Panc1 (cell line): Measurements from ENCODE around the gene PGS1. TPM values are rescaled to one million over a fixed set of nuclear protein-coding genes. Genes with fewer than 3 reads are reported as not detected.
A peak's percentile ranks its signal among the peaks of the same experiment; 100 is the strongest.

ENCODE experiments used
- ATAC-seq: fragments of 200-7000 bp; cut with Tn5 transposase; 2 replicates; pipeline ENCODE4 v1.9.1; 2020; ENCODE audit warnings: mild to moderate bottlenecking, moderate library complexity
- BruUV-seq: library from RNA; stranded (reverse); fragments of 400-500 nt; replicated peaks from 2 replicates; lab custom pipeline; 2021; lab: Mats Ljungman, UMichigan
- CTCF ChIA-PET: fragments of 300-600 bp; sonication (Branson Sonifier 250); formaldehyde crosslinking; loops from one replicate; lab custom pipeline; 2022; ENCODE audit warnings: antibody characterized with exemption; lab: Charles Lee
- POLR2A ChIA-PET: fragments of 300-600 bp; sonication (Branson Sonifier 250); formaldehyde crosslinking; loops from one replicate; lab custom pipeline; 2022; ENCODE audit warnings: antibody characterized with exemption; lab: Charles Lee
- DNase-seq: peaks from one replicate; pipeline ENCODE4 v3.0.0-alpha.2; 2010; ENCODE audit warnings: low read depth, low spot score
- H3K27ac ChIP-seq: 2 replicates; pipeline ENCODE4 v1.5.1; 2011; ENCODE audit warnings: mild to moderate bottlenecking, low read length, inconsistent platforms
- H3K27me3 ChIP-seq: fragments of 200-500 bp; sonication (Bioruptor generic); 2 replicates; pipeline ENCODE4 v1.6.0; 2014; ENCODE audit warnings: low read length, inconsistent platforms; ENCODE audit not compliant: control insufficient read depth, insufficient read depth
- H3K36me3 ChIP-seq: fragments of 200-500 bp; sonication (Bioruptor generic); 2 replicates; pipeline ENCODE4 v1.5.1; 2014; ENCODE audit warnings: inconsistent platforms, mild to moderate bottlenecking, low read length, moderate library complexity; ENCODE audit not compliant: control insufficient read depth, insufficient read depth
- H3K4me1 ChIP-seq: 2 replicates; pipeline ENCODE4 v1.5.1; 2011; ENCODE audit warnings: inconsistent platforms, mild to moderate bottlenecking, low read length, moderate library complexity; ENCODE audit not compliant: control insufficient read depth, insufficient read depth
- H3K4me3 ChIP-seq, 2 experiments: 2 replicates each; pipeline ENCODE4 v1.5.1; 2011 to 2012; ENCODE audit warnings: low read depth in 2 of 2, low read length in 2 of 2, mild to moderate bottlenecking in 2 of 2, inconsistent platforms in 1 of 2, moderate library complexity in 1 of 2
- H3K9me3 ChIP-seq: fragments of 200-500 bp; sonication (Bioruptor generic); 2 replicates; pipeline ENCODE4 v1.5.1; 2014; ENCODE audit warnings: low read depth, mild to moderate bottlenecking, inconsistent platforms, low read length, moderate library complexity; ENCODE audit not compliant: control insufficient read depth, insufficient read depth
- CTCF ChIP-seq: fragments of 450-650 bp; IDR thresholded peaks from 2 replicates; pipeline ENCODE4 v1.5.1; 2017; ENCODE audit warnings: mild to moderate bottlenecking
- POLR2AphosphoS5 ChIP-seq: IDR thresholded peaks from 2 replicates; pipeline ENCODE4 v1.6.1; 2012; ENCODE audit warnings: mild to moderate bottlenecking, low read depth, low read length, moderate library complexity
- REST ChIP-seq, 2 experiments: IDR thresholded peaks; 2 replicates each; pipeline ENCODE4 v1.6.1; 2011 to 2012; ENCODE audit warnings: low read depth in 2 of 2, control low read depth in 1 of 2, low read length in 1 of 2, mild to moderate bottlenecking in 1 of 2, moderate library complexity in 1 of 2; ENCODE audit not compliant: insufficient read depth in 1 of 2
- SIN3A ChIP-seq: IDR thresholded peaks from 2 replicates; pipeline ENCODE4 v1.6.1; 2012; ENCODE audit warnings: low read depth, mild to moderate bottlenecking, low read length, moderate library complexity, borderline replicate concordance; ENCODE audit not compliant: insufficient read depth
- TCF7L2 ChIP-seq: IDR thresholded peaks from 2 replicates; pipeline ENCODE4 v1.6.1; 2011; ENCODE audit warnings: mild to moderate bottlenecking, low read depth, low read length, inconsistent platforms
- in situ Hi-C: cut with HindIII; loops from 2 replicates; pipeline ENCODE4 v1.10.0; 2016; ENCODE audit warnings: low sequenced_read_pairs, low pct_unique_long_range_greater_than_20kb
- intact Hi-C: fragments of 100-400 bp; cut with micrococcal nuclease; formaldehyde crosslinking; loops from one replicate; pipeline ENCODE4 v1.10.0; 2022; ENCODE audit not compliant: unreplicated experiment
- total RNA-seq: library from RNA; stranded (reverse); gene quantifications from one replicate; pipeline ENCODE4 v1.2.1, GENCODE V29; 2021; ENCODE audit not compliant: unreplicated experiment

Gene PGS1
- total RNA-seq, 1 experiment from 2014 or later = 47.5 TPM

- Histone ChIP-seq H3K27me3 (no peaks in the 10 kb centered on the region), H3K4me3 (no peak overlapping the region), H3K4me1 (no peaks in the 10 kb centered on the region), H3K36me3 (no peaks in the 10 kb centered on the region), H3K9me3 (no peaks in the 10 kb centered on the region), H3K27ac (no peak overlapping the region)
- no peak for TF ChIP-seq SIN3A
- TF ChIP-seq POLR2AphosphoS5 = no peak
- no peak for TF ChIP-seq TCF7L2
- TF ChIP-seq REST (IDR thresholded peaks at IDR 0.05; ENCODE audit: insufficient read depth in 1 of 2, low read depth in 2 of 2, low read length in 1 of 2) = no peak
- TF ChIP-seq CTCF = no peak
- CTCF ChIA-PET = no interaction called here
- BruUV-seq = no TSS peak
- in situ Hi-C loops = no loop called here
- peak; percentile 28; the same call in 1 of the 2 replicates for ATAC-seq
- no peak for DNase-seq
- intact Hi-C loops = no loop called here
- POLR2A ChIA-PET = no interaction called here
Observed at GRCh38 chr17:78473951-78474613, 95.6 kb downstream of the PGS1 start.

Other genes with a start within 250 kb of the PGS1 start
- gene TMC6, start 249.9 kb upstream of the PGS1 start, total RNA-seq = 58.0 TPM
- 1.4 TPM for gene TMC8, start 247.9 kb upstream of the PGS1 start, total RNA-seq
- 0.67 TPM for gene C17orf99, start 232.3 kb upstream of the PGS1 start, total RNA-seq
- gene SYNGR2, start 210.1 kb upstream of the PGS1 start, total RNA-seq = 204 TPM
- 153 TPM for gene TK1, start 191.6 kb upstream of the PGS1 start, total RNA-seq
- gene AFMID, start 191.3 kb upstream of the PGS1 start, total RNA-seq = 59.3 TPM
- 119 TPM for gene BIRC5, start 164.4 kb upstream of the PGS1 start, total RNA-seq
- not detected for gene TMEM235, start 147.0 kb upstream of the PGS1 start, total RNA-seq
- 53.1 TPM for gene SOCS3, start 18.6 kb upstream of the PGS1 start, total RNA-seq
- gene DNAH17, start 198.7 kb downstream of the PGS1 start, total RNA-seq = 0.18 TPM